Liver (tissue), 9 donors: Measurements from ENCODE around the gene COBL. TPM values are rescaled to one million over a fixed set of nuclear protein-coding genes. Genes with fewer than 3 reads are reported as not detected.

Experiments used
- DNase-seq: peaks from one replicate; pipeline ENCODE4 v3.0.0-alpha.2; 2017; ENCODE audit warnings: low spot score
- H3K27ac ChIP-seq, 2 donors: one replicate each; pipeline ENCODE4 v1.7.0; 2013; ENCODE audit warnings: inconsistent platforms in 2 of 2, low read length in 2 of 2, control low read depth in 1 of 2, low read depth in 1 of 2, mild to moderate bottlenecking in 1 of 2
- H3K27me3 ChIP-seq, 4 donors: one replicate each; pipeline versions ENCODE4 v1.6.1 to v1.7.0; 2013; ENCODE audit warnings: low read length in 3 of 4, inconsistent platforms in 1 of 4, mild to moderate bottlenecking in 1 of 4, moderate library complexity in 1 of 4; ENCODE audit not compliant: control insufficient read depth in 4 of 4, insufficient read depth in 4 of 4
- H3K36me3 ChIP-seq, 4 donors: one replicate each; pipeline versions ENCODE4 v1.6.1 to v1.7.0; 2013; ENCODE audit warnings: low read length in 3 of 4, mild to moderate bottlenecking in 3 of 4, low read depth in 1 of 4, moderate library complexity in 1 of 4; ENCODE audit not compliant: control insufficient read depth in 4 of 4, insufficient read depth in 3 of 4
- H3K4me1 ChIP-seq, 4 donors: one replicate each; pipeline versions ENCODE4 v1.6.1 to v1.7.0; 2013; ENCODE audit warnings: low read length in 3 of 4, mild to moderate bottlenecking in 3 of 4, moderate library complexity in 1 of 4; ENCODE audit not compliant: control insufficient read depth in 4 of 4, insufficient read depth in 4 of 4
- H3K4me3 ChIP-seq, 3 donors: one replicate each; pipeline versions ENCODE4 v1.6.1 to v1.7.0; 2013; ENCODE audit warnings: low read length in 3 of 3, control low read depth in 1 of 3, low read depth in 1 of 3, mild to moderate bottlenecking in 1 of 3
- H3K9ac ChIP-seq, 2 donors: one replicate each; pipeline ENCODE4 v1.7.0; 2013; ENCODE audit warnings: low read length in 2 of 2, mild to moderate bottlenecking in 2 of 2, moderate library complexity in 2 of 2, control low read depth in 1 of 2, low read depth in 1 of 2
- H3K9me3 ChIP-seq, 4 donors: one replicate each; pipeline versions ENCODE4 v1.6.1 to v1.7.0; 2013; ENCODE audit warnings: low read length in 3 of 4; ENCODE audit not compliant: control insufficient read depth in 4 of 4
- ATF3 ChIP-seq: IDR thresholded peaks from 2 replicates; pipeline ENCODE4 v1.6.1; 2016; ENCODE audit warnings: antibody characterized with exemption
- CTCF ChIP-seq: fragments of 150-350 bp; IDR thresholded peaks from 2 replicates; pipeline ENCODE4 v1.5.1; 2017; ENCODE audit warnings: improper control_type of control experiment, low read depth, low read length; ENCODE audit not compliant: missing input control
- EGR1 ChIP-seq, 2 donors: IDR thresholded peaks; 2 replicates each; pipeline ENCODE4 v1.6.1; 2016 to 2018; ENCODE audit warnings: antibody characterized with exemption in 2 of 2, low read depth in 2 of 2
- FOXA2 ChIP-seq: IDR thresholded peaks from 2 replicates; pipeline ENCODE4 v1.6.1; 2016; ENCODE audit warnings: antibody characterized with exemption
- GABPA ChIP-seq, 2 donors: IDR thresholded peaks in 1 of 2; conservative IDR thresholded peaks in 1 of 2; 2 replicates each; pipeline ENCODE4 v1.6.1; 2016; ENCODE audit warnings: antibody characterized with exemption in 2 of 2, mild to moderate bottlenecking in 1 of 2, moderate library complexity in 1 of 2
- HNF4A ChIP-seq, 2 donors: conservative IDR thresholded peaks; 2 replicates each; pipeline ENCODE4 v1.6.1; 2016; ENCODE audit warnings: antibody characterized with exemption in 2 of 2, mild to moderate bottlenecking in 2 of 2
- HNF4G ChIP-seq: IDR thresholded peaks from 2 replicates; pipeline ENCODE4 v1.6.1; 2016; ENCODE audit warnings: antibody characterized with exemption
- JUND ChIP-seq, 2 donors: IDR thresholded peaks; 2 replicates each; pipeline ENCODE4 v1.6.1; 2016; ENCODE audit warnings: antibody characterized with exemption in 2 of 2
- MAX ChIP-seq: IDR thresholded peaks from 2 replicates; pipeline ENCODE4 v1.6.1; 2016; ENCODE audit warnings: antibody characterized with exemption
- NR2F2 ChIP-seq: IDR thresholded peaks from 2 replicates; pipeline ENCODE4 v1.6.1; 2016; ENCODE audit warnings: antibody characterized with exemption
- RAD21 ChIP-seq, 2 donors: IDR thresholded peaks; 2 replicates each; pipeline ENCODE4 v1.6.1; 2016; ENCODE audit warnings: antibody characterized with exemption in 2 of 2, mild to moderate bottlenecking in 2 of 2
- REST ChIP-seq: IDR thresholded peaks from 2 replicates; pipeline ENCODE4 v1.6.1; 2016; ENCODE audit warnings: antibody characterized with exemption, mild to moderate bottlenecking
- RXRA ChIP-seq, 2 donors: IDR thresholded peaks; 2 replicates each; pipeline ENCODE4 v1.6.1; 2017 to 2018; ENCODE audit warnings: antibody characterized with exemption in 2 of 2, mild to moderate bottlenecking in 1 of 2
- SP1 ChIP-seq: IDR thresholded peaks from 2 replicates; pipeline ENCODE4 v1.6.1; 2018; ENCODE audit warnings: antibody characterized with exemption, mild to moderate bottlenecking
- TAF1 ChIP-seq: conservative IDR thresholded peaks from 2 replicates; pipeline ENCODE4 v1.6.1; 2016; ENCODE audit warnings: antibody characterized with exemption, mild to moderate bottlenecking
- YY1 ChIP-seq: IDR thresholded peaks from 2 replicates; pipeline ENCODE4 v1.6.1; 2016; ENCODE audit warnings: antibody characterized with exemption, mild to moderate bottlenecking
- ZBTB33 ChIP-seq: IDR thresholded peaks from 2 replicates; pipeline ENCODE4 v1.6.1; 2016; ENCODE audit warnings: antibody characterized with exemption
- WGBS: extraction: QIAGEN DNeasy Blood & Tissue Kit; methylation state at CpG from one replicate; pipeline ENCODE4 v1.1.7; 2013; 5-methylcytosine and 5-hydroxymethylcytosine counted together
- polyA plus RNA-seq, 2 donors: library from polyadenylated mRNA; stranded (reverse) in 1 of 2; unstranded in 1 of 2; fragments of 200-250 nt in 1 of 2; fragments of >200 nt in 1 of 2; fragmentation: Nextera tagmentation in 1 of 2; extraction: Ambion mirVana in 1 of 2; gene quantifications; one replicate each; pipeline versions ENCODE4 v1.2.1 to v1.2.3, GENCODE V29; 2013 to 2015
- total RNA-seq, 2 donors: library from RNA; depleted of rRNA; stranded (reverse); fragments of >200 nt; gene quantifications; one replicate each; pipeline ENCODE4 v1.2.3, GENCODE V29; 2014
- donor health status: healthy.
- donor health status: healthy.
- donor health status: healthy.
- donor health status: healthy.
- donor health status: healthy.

COBL gene
- total and polyA plus RNA-seq, 4 donors, result 5.8 to 18.7 (median 10.7) TPM

- no peak for TF ChIP-seq ZBTB33
- TF ChIP-seq FOXA2, result no peak
- TF ChIP-seq GABPA (IDR thresholded peaks at IDR 0.05 in 1 of 2, conservative IDR thresholded peaks at IDR 0.05 in 1 of 2), result no peak
- TF ChIP-seq NR2F2, result no peak
Observed at GRCh38 chr7:51256916-51257315, 59.7 kb downstream of the COBL start (continued).

- Histone ChIP-seq H3K9ac (no peak overlapping the region), H3K4me3 (no peak overlapping the region), H3K4me1 (peaks cover 0 to 9% (median 2%) of the 10 kb centered on the region in 4 donors), H3K36me3 (no peaks in the 10 kb centered on the region), H3K27ac (no peak overlapping the region), H3K9me3 (no peaks in the 10 kb centered on the region), H3K27me3 (no peaks in the 10 kb centered on the region)
- TF ChIP-seq FOXA2 (no peak), NR2F2 (no peak), SP1 (no peak), RAD21 (IDR thresholded peaks at IDR 0.05) (no peak), REST (no peak), HNF4G (no peak), MAX (no peak), ATF3 (no peak), TAF1 (no peak), EGR1 (IDR thresholded peaks at IDR 0.05; ENCODE audit: low read depth in 2 of 2) (no peak), ZBTB33 (no peak), CTCF (no peak), RXRA (IDR thresholded peaks at IDR 0.05) (no peak), GABPA (IDR thresholded peaks at IDR 0.05 in 1 of 2, conservative IDR thresholded peaks at IDR 0.05 in 1 of 2) (no peak), HNF4A (conservative IDR thresholded peaks at IDR 0.05) (no peak), JUND (IDR thresholded peaks at IDR 0.05) (no peak), YY1 (no peak)
- WGBS, result 87% methylated on average over 10 of the region's 10 CpGs
- DNase-seq, result no peak
Observed at GRCh38 chr7:51256209-51256781, 60.3 kb downstream of the COBL start.
